ENCODE data around the gene TBC1D14.

DNA sequence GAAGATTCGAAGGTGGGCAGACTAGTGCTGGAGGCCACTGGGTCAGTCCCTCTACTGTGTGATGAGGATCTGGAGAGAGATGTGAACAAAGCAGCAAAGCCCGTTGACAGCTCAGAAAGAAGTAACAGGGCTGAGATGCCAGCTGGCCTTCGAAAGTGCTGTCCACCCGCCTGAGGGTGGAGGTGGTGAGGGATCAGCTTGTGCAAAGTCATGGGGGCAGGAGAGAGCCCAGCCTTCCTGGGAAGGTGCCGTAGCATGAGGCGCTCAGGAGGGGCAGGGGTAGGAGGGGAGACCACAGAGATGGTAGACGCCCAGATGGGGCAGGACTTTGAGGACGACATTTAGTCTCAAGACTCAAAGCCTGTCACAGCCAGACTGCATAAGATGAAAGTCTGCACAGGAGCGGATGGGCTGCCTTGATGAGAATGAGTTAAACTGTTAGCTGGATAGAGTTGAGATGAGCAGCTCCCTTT, 19.7 kb downstream of the TBC1D14 start:
- TF ChIP-seq ZNF232 (CRISPR knock-in tag; IDR thresholded peaks at IDR 0.05) = no peak
- TF ChIP-seq POLR2A (conservative IDR thresholded peaks at IDR 0.05) = no peak

Measured in K562 (cell line).